H1 (cell line): Measurements from ENCODE around the gene SHOC1. TPM values are rescaled to one million over a fixed set of nuclear protein-coding genes. Genes with fewer than 3 reads are reported as not detected.

Experiments used
- CTCF ChIA-PET: fragments of 300-600 bp; sonication (Branson Sonifier 250); formaldehyde crosslinking; loops from one replicate; lab custom pipeline; 2021; ENCODE audit not compliant: partially characterized antibody; lab: Charles Lee
- POLR2A ChIA-PET: fragments of 300-600 bp; sonication (Branson Sonifier 250); formaldehyde crosslinking; loops from one replicate; lab custom pipeline; 2021; ENCODE audit warnings: inconsistent platforms; ENCODE audit not compliant: partially characterized antibody; lab: Charles Lee
- DNase-seq, 2 experiments: peaks; one replicate each; pipeline versions ENCODE4 v3.0.0 to v3.0.0-alpha.2; 2010 to 2022; ENCODE audit warnings: low spot score in 2 of 2, low read depth in 1 of 2, mixed read lengths in 1 of 2
- FAIRE-seq: peaks from 2 replicates; lab custom pipeline; 2011; peaks lifted over from hg19 to GRCh38; lab: Jason Lieb, UNC
- H2AFZ ChIP-seq: 2 replicates; pipeline ENCODE4 v1.8.1; 2012; ENCODE audit warnings: low read length, inconsistent platforms
- H2AK5ac ChIP-seq: 2 replicates; pipeline ENCODE4 v1.6.1; 2013; ENCODE audit warnings: low read depth, low read length
- H2BK120ac ChIP-seq: replicated peaks from 2 replicates; pipeline ENCODE3; 2013; ENCODE audit warnings: low read depth, low read length, inconsistent platforms
- H2BK12ac ChIP-seq: 2 replicates; pipeline ENCODE4 v1.6.1; 2013; ENCODE audit warnings: low read depth, low read length
- H2BK15ac ChIP-seq: 2 replicates; pipeline ENCODE4 v1.6.1; 2013; ENCODE audit warnings: low read length
- H2BK20ac ChIP-seq: 2 replicates; pipeline ENCODE4 v1.6.1; 2013; ENCODE audit warnings: low read length
- H2BK5ac ChIP-seq: 2 replicates; pipeline ENCODE4 v1.6.1; 2013; ENCODE audit warnings: low read depth, low read length
- H3K14ac ChIP-seq: 2 replicates; pipeline ENCODE4 v1.6.1; 2013; ENCODE audit warnings: inconsistent platforms; ENCODE audit not compliant: insufficient read length
- H3K18ac ChIP-seq: 2 replicates; pipeline ENCODE4 v1.6.1; 2013; ENCODE audit warnings: low read length; ENCODE audit errors: extremely low read depth
- H3K23ac ChIP-seq: 2 replicates; pipeline ENCODE4 v1.6.1; 2013; ENCODE audit warnings: inconsistent platforms; ENCODE audit not compliant: insufficient read length
- H3K23me2 ChIP-seq: 2 replicates; pipeline ENCODE4 v1.6.1; 2013; ENCODE audit warnings: low read depth, low read length
- H3K27ac ChIP-seq: 2 replicates; pipeline ENCODE4 v1.6.1; 2011; ENCODE audit warnings: low read depth, low read length, inconsistent platforms
- H3K27me3 ChIP-seq, 4 experiments: replicated peaks in 1 of 4; 1 replicate in 1 of 4; 2 replicates in 3 of 4; pipeline versions ENCODE4 v1.6.1 to v1.8.1; 2011 to 2013; ENCODE audit warnings: low read length in 3 of 4, mild to moderate bottlenecking in 3 of 4, inconsistent platforms in 2 of 4, mixed read lengths in 2 of 4, moderate library complexity in 1 of 4; ENCODE audit not compliant: control insufficient read depth in 3 of 4, insufficient read depth in 3 of 4; ENCODE audit errors: extremely low read depth in 1 of 4
- H3K36me3 ChIP-seq, 4 experiments: 2 replicates each; pipeline versions ENCODE4 v1.6.1 to v1.8.1; 2011 to 2013; ENCODE audit warnings: mild to moderate bottlenecking in 4 of 4, low read length in 3 of 4, moderate library complexity in 2 of 4, control low read depth in 1 of 4, inconsistent platforms in 1 of 4; ENCODE audit not compliant: insufficient read depth in 4 of 4, control insufficient read depth in 2 of 4
- H3K4ac ChIP-seq: replicated peaks from 2 replicates; pipeline ENCODE3; 2013; ENCODE audit warnings: low read length, low read depth, mixed read lengths, inconsistent platforms; ENCODE audit not compliant: insufficient read length
- H3K4me1 ChIP-seq, 4 experiments: replicated peaks in 1 of 4; 1 replicate in 1 of 4; 2 replicates in 3 of 4; pipeline versions ENCODE4 v1.6.1 to v1.8.1; 2011 to 2013; ENCODE audit warnings: low read length in 3 of 4, inconsistent platforms in 2 of 4, mixed read lengths in 1 of 4; ENCODE audit not compliant: insufficient read depth in 4 of 4, control insufficient read depth in 3 of 4
- H3K4me2 ChIP-seq, 2 experiments: 2 replicates each; pipeline versions ENCODE4 v1.6.1 to v1.8.1; 2011 to 2013; ENCODE audit warnings: low read depth in 2 of 2, low read length in 2 of 2, control low read depth in 1 of 2, inconsistent platforms in 1 of 2, mild to moderate bottlenecking in 1 of 2; ENCODE audit not compliant: insufficient read depth in 1 of 2
- H3K4me3 ChIP-seq, 4 experiments: fragments of 200-600, 300-600 bp in 1 of 4; sonication (generic), shearing (Covaris generic), sonication (Bioruptor Twin) in 1 of 4; 2 replicates each; pipeline versions ENCODE4 v1.5.1 to v1.8.1; 2011 to 2016; ENCODE audit warnings: low read length in 4 of 4, low read depth in 3 of 4, control low read depth in 2 of 4, inconsistent platforms in 2 of 4, mild to moderate bottlenecking in 2 of 4, mixed read lengths in 1 of 4, moderate library complexity in 1 of 4; ENCODE audit not compliant: insufficient read depth in 2 of 4; ENCODE audit errors: extremely low read depth in 1 of 4
- H3K56ac ChIP-seq: replicated peaks from 2 replicates; pipeline ENCODE3; 2013; ENCODE audit warnings: low read depth, mild to moderate bottlenecking, mixed read lengths, low read length, inconsistent platforms; ENCODE audit not compliant: insufficient read length
- H3K79me1 ChIP-seq: 2 replicates; pipeline ENCODE4 v1.6.1; 2013; ENCODE audit warnings: low read depth, low read length, control low read depth
- H3K79me2 ChIP-seq, 2 experiments: 2 replicates each; pipeline versions ENCODE4 v1.6.1 to v1.8.1; 2012 to 2013; ENCODE audit warnings: low read length in 2 of 2, mild to moderate bottlenecking in 2 of 2, inconsistent platforms in 1 of 2; ENCODE audit not compliant: insufficient read depth in 2 of 2, control insufficient read depth in 1 of 2
- H3K9ac ChIP-seq, 4 experiments: replicated peaks in 1 of 4; 1 replicate in 1 of 4; 2 replicates in 3 of 4; pipeline versions ENCODE4 v1.6.1 to v1.8.1; 2011 to 2013; ENCODE audit warnings: low read depth in 3 of 4, low read length in 3 of 4, control low read depth in 2 of 4, mild to moderate bottlenecking in 2 of 4, moderate library complexity in 2 of 4, inconsistent platforms in 1 of 4; ENCODE audit errors: extremely low read depth in 1 of 4
- H3K9me3 ChIP-seq, 2 experiments: 2 replicates each; pipeline versions ENCODE4 v1.6.1 to v1.8.1; 2012 to 2013; ENCODE audit warnings: mild to moderate bottlenecking in 2 of 2, moderate library complexity in 2 of 2, control low read depth in 1 of 2, inconsistent platforms in 1 of 2, low read depth in 1 of 2, low read length in 1 of 2, mixed read lengths in 1 of 2; ENCODE audit not compliant: insufficient read depth in 2 of 2
- H4K20me1 ChIP-seq, 2 experiments: replicated peaks in 1 of 2; 2 replicates each; pipeline versions ENCODE3 to v1.8.1; 2011 to 2013; ENCODE audit warnings: inconsistent platforms in 2 of 2, low read length in 2 of 2, mild to moderate bottlenecking in 1 of 2; ENCODE audit not compliant: insufficient read depth in 2 of 2, control insufficient read depth in 1 of 2
- H4K5ac ChIP-seq: 2 replicates; pipeline ENCODE4 v1.6.1; 2013; ENCODE audit warnings: low read length, low read depth, mixed read lengths, inconsistent platforms; ENCODE audit not compliant: insufficient read length
- H4K8ac ChIP-seq: 2 replicates; pipeline ENCODE4 v1.8.0; 2013; ENCODE audit warnings: mild to moderate bottlenecking, moderate library complexity, low read length, inconsistent platforms; ENCODE audit not compliant: insufficient read depth; ENCODE audit errors: extremely low read depth
- H4K91ac ChIP-seq: replicated peaks from 2 replicates; pipeline ENCODE3; 2013; ENCODE audit warnings: low read length, mixed read lengths, inconsistent platforms; ENCODE audit not compliant: insufficient read length
- ATF3 ChIP-seq: IDR thresholded peaks from 2 replicates; pipeline ENCODE4 v1.6.1; 2011; ENCODE audit warnings: low read depth, mild to moderate bottlenecking, low read length; ENCODE audit not compliant: insufficient read depth
- JUND ChIP-seq: IDR thresholded peaks from 2 replicates; pipeline ENCODE4 v1.6.1; 2011; ENCODE audit warnings: mild to moderate bottlenecking, improper control_type of control experiment, low read length
- SAP30 ChIP-seq: fragments of 300-600 bp; sonication (generic); IDR thresholded peaks from 2 replicates; pipeline ENCODE4 v1.7.1; 2012; ENCODE audit warnings: low read length, moderate library complexity, mild to moderate bottlenecking, inconsistent platforms; ENCODE audit not compliant: insufficient read depth, insufficient replicate concordance
- SIRT6 ChIP-seq: IDR thresholded peaks from one replicate; pipeline ENCODE4 v1.7.1; 2012; ENCODE audit warnings: low read length, inconsistent platforms
- WGBS, 2 experiments: shearing (Covaris generic) in 1 of 2; methylation state at CpG; one replicate each; pipeline versions ENCODE4 v1.1.6 to v1.1.7; 2013 to 2015; ENCODE audit warnings: low lambda C conversion rate in 2 of 2, mixed read lengths in 2 of 2, inconsistent platforms in 1 of 2, low coverage in 1 of 2, missing lambda C conversion rate in 1 of 2; ENCODE audit not compliant: insufficient replicate concordance in 2 of 2, insufficient coverage in 1 of 2, insufficient read length in 1 of 2; ENCODE audit errors: extremely low coverage in 1 of 2, missing lambda C conversion rate in 1 of 2; 5-methylcytosine and 5-hydroxymethylcytosine counted together
- polyA plus RNA-seq, 7 experiments: library from polyadenylated mRNA; depleted of rRNA in 3 of 7; stranded (reverse) in 5 of 7; unstranded in 2 of 7; fragments of >200 nt in 5 of 7; fragments of 200-250 nt in 2 of 7; gene quantifications; 1 replicate in 5 of 7; 2 replicates in 1 of 7; 4 replicates in 1 of 7; pipeline versions ENCODE4 v1.2.1 to v1.2.3, GENCODE V29; 2011 to 2013; ENCODE audit warnings: missing spikeins in 2 of 7, mixed read lengths in 2 of 7
- total RNA-seq: library from RNA; stranded (reverse); fragmentation: NEBNext Ultra II Directional; extraction: Animal tissue kit (Norgen Biotek cat#: 25700); gene quantifications from 2 replicates; pipeline ENCODE4 v1.2.1, GENCODE V29; 2021

Gene SHOC1
- total and polyA plus RNA-seq, 2 of the 8 experiments (the other 6 are each of a cell fraction or from before 2014, with no cell fraction given): not detected

DNA sequence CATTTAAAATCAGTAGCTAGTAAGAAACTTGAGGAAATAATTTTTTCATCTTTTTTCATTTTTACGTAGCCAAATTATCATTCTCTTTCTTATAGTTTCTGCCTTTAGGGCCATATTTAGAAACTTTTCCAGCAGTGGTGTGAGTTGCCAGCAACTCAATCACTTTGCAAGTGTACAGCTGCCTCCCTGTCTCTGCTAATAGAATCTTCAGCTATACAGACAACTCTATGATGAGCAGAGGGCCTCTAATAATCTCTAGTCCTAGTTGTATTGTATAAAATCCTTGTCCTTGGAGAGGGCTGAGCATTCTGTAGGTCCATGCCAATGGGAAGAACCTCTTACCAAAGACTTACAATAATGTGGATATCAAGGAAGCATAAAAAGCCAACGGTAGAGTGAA is 11.5 kb upstream of the SHOC1 start:
- DNase-seq (no peak), FAIRE-seq (no peak)
- Histone ChIP-seq H2BK120ac (no peak overlapping the region), H3K79me1 (no peaks in the 10 kb centered on the region), H3K4me2 (no peak overlapping the region), H2BK15ac (no peak overlapping the region), H2BK5ac (no peak overlapping the region), H3K18ac (no peak overlapping the region), H3K4ac (no peak overlapping the region), H2AK5ac (no peak overlapping the region), H3K36me3 (no peaks in the 10 kb centered on the region), H3K27me3 (no peaks in the 10 kb centered on the region), H3K4me1 (no peaks in the 10 kb centered on the region), H2BK12ac (no peak overlapping the region), H3K79me2 (no peaks in the 10 kb centered on the region), H2BK20ac (no peak overlapping the region), H4K8ac (no peak overlapping the region), H3K4me3 (no peak overlapping the region), H3K9me3 (no peaks in the 10 kb centered on the region), H4K20me1 (no peaks in the 10 kb centered on the region), H3K14ac (no peak overlapping the region), H3K27ac (no peak overlapping the region), H3K23ac (no peak overlapping the region), H3K9ac (no peak overlapping the region), H4K91ac (no peak overlapping the region), H3K23me2 (no peaks in the 10 kb centered on the region), H3K56ac (no peak overlapping the region), H2AFZ (no peak overlapping the region), H4K5ac (no peak overlapping the region)
- POLR2A ChIA-PET: no interaction called here
- WGBS, 2 experiments: 91% methylated on average over 2 of the region's 2 CpGs; no CpG with 5 or more reads in 1 of the 2 experiments
- CTCF ChIA-PET: interaction anchor here (0.6 to 1.3 kb wide), 2 partner anchors 12 to 200 kb away, joined by 3 to 5 read pairs; partner anchors contain the start of gene SHOC1
- TF ChIP-seq JUND (no peak), SAP30 (no peak), ATF3 (no peak), SIRT6 (no peak)
